ENCODE data around the gene PITHD1.
"Not testable (repeated sequence)": the region's sequence is repeated elsewhere in the genome, so short reads cannot be mapped to it uniquely, and the experiment has no call there.

The PITHD1 gene

DNA sequence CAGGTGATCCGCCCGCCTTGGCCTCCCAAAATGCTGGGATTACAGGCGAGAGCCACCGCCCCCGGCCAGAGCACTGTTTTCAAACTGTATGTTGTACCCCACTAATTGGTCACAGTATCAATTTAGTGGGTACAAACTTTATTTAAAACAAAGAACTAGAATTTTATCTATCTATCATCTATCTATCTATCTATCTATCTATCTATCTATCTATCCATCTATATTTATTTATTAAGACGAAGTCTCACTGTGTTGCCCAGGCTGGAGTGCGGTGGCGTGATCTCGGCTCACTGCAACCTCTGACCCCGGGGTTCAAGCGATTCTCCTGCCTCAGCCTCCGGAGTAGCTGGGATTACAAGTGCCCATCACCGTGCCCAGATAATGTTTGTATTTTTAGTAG is 48.4 kb downstream of the PITHD1 start:
- not testable (repeated sequence) for DNase-seq

DNA sequence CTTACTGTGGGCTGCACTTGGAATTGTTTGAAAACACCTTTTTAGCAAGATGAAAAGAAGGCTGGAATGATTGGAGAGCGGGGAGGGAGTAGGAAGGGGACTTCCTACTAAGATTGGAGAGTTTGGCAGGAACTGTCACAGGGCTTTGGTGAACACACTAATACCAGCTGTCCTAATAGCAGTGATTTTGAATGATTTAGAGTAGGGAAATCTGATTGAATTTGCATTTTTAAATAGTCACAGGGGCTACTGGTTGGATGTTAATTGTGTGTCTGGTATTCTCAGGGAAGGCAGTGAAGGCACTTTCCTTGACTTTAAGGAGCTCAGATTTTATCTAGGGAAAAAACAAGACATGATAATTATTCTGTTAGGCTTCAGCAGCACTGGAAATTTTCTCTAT is 49.5 kb downstream of the PITHD1 start:
- no peak for DNase-seq

DNA sequence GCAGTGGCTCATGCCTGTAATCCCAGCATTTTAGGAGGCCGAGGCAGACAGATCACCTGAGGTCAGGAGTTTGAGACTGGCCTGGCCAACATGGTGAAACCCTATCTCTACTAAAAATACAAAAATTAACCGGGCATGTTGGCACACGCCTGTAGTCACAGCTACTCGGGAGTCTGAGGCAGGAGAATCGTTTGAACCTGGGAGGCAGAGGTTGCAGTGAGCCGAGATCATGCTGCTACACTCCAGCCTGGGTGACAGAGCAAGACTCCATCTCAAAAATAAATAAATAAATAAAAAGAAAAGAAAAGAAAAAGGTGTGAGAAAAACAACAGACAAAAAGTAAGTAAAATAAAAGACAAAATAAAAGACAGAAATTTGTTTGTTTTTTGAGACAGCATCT is 55.9 kb downstream of the PITHD1 start:
- DNase-seq: not testable (repeated sequence)

DNA sequence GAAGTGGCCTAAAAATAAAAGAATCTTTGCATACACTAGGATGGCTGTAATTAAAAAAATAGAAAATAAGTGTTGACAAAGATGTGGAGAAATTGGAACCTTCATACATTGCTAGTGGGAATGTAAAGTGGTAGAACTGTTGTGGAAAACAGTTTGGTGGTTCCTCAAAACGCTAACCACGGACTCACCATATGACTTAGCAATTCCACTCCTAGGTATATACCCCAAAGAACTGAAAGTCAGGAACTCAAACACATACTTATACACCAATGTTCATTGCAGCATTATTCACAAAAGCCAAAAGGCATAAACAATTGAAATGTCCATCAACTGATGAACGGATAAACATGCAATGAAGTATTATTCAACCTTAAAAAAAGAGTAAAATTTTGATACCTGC is 57.8 kb downstream of the PITHD1 start:
- DNase-seq: no peak
